HL-60 (cell line): ENCODE results near the gene MYL7.

Experiments used
- DNase-seq, 2 experiments: peaks; one replicate each; pipeline ENCODE4 v3.0.0-alpha.2; 2010 to 2020; ENCODE audit warnings: low read depth in 1 of 2, low spot score in 1 of 2
- H3K27ac ChIP-seq: fragments of 250-450 bp; sonication (Bioruptor Pico); replicated peaks from 2 replicates; pipeline ENCODE4 v1.5.1; 2020; ENCODE audit warnings: mild to moderate bottlenecking, moderate library complexity
- H3K27me3 ChIP-seq: fragments of 250-450 bp; sonication (Bioruptor Pico); 2 replicates; pipeline ENCODE4 v1.5.1; 2021; ENCODE audit warnings: mild to moderate bottlenecking, moderate library complexity; ENCODE audit not compliant: insufficient read depth, poor library complexity, severe bottlenecking
- H3K4me3 ChIP-seq: replicated peaks from 2 replicates; pipeline ENCODE4 v1.5.1; 2011; ENCODE audit warnings: mild to moderate bottlenecking, control low read depth, low read length; ENCODE audit not compliant: insufficient read depth
- CTCF ChIP-seq: IDR thresholded peaks from one replicate; pipeline ENCODE4 v1.5.1; 2011; ENCODE audit warnings: low read length, control low read depth, inconsistent platforms; ENCODE audit not compliant: insufficient read depth
- GABPA ChIP-seq: IDR thresholded peaks from 2 replicates; pipeline ENCODE4 v1.6.1; 2012; ENCODE audit warnings: low read depth
- POLR2AphosphoS5 ChIP-seq: IDR thresholded peaks from 2 replicates; pipeline ENCODE4 v1.6.1; 2012; ENCODE audit warnings: low read depth
- REST ChIP-seq: IDR thresholded peaks from 2 replicates; pipeline ENCODE4 v1.6.1; 2012; ENCODE audit warnings: low read depth; ENCODE audit not compliant: insufficient replicate concordance
- SPI1 ChIP-seq: IDR thresholded peaks from 2 replicates; pipeline ENCODE4 v1.6.1; 2012; ENCODE audit warnings: low read depth, mild to moderate bottlenecking, borderline replicate concordance

Gene MYL7

GRCh38 chr7:44148166-44148565, 7.0 kb upstream of the MYL7 start:
- TF ChIP-seq POLR2AphosphoS5 (no peak), CTCF (no peak), REST (no peak), GABPA (no peak), SPI1 (no peak)
- DNase-seq: no peak

GRCh38 chr7:44147026-44147991, 6.2 kb upstream of the MYL7 start:
- TF ChIP-seq CTCF (no peak), GABPA (no peak), SPI1 (no peak), POLR2AphosphoS5 (no peak), REST (no peak)
- Histone ChIP-seq H3K27ac (no peak overlapping the region), H3K27me3 (peaks cover 6% of the 10 kb centered on the region), H3K4me3 (no peak overlapping the region)
- DNase-seq: no peak

More at GRCh38 chr7:44148166-44148565, 7.0 kb upstream of the MYL7 start:
- H3K4me3 ChIP-seq: no peak overlapping the region
- H3K27ac ChIP-seq: no peak overlapping the region
- H3K27me3 ChIP-seq: peaks cover 6% of the 10 kb centered on the region

- Histone ChIP-seq H3K27me3 (peaks cover 6% of the 10 kb centered on the region), H3K4me3 (no peak overlapping the region), H3K27ac (no peak overlapping the region)
- TF ChIP-seq SPI1 (no peak), GABPA (no peak), CTCF (no peak), POLR2AphosphoS5 (no peak), REST (no peak)
- DNase-seq: peak in 1 of 2 experiments; percentile 22
These were observed 5.1 kb upstream of the MYL7 start for GRCh38 chr7:44145969-44146911.
